CD14-positive monocyte (primary cell): ENCODE data around the gene CHKA. TPM values are rescaled to one million over a fixed set of nuclear protein-coding genes. Genes with fewer than 3 reads are reported as not detected.

Source experiments
- DNase-seq, 3 donors: peaks; one replicate each; pipeline ENCODE4 v3.0.0-alpha.2; 2011 to 2022
- H2AFZ ChIP-seq: 2 replicates; pipeline ENCODE4 v1.6.0; 2012; ENCODE audit warnings: mild to moderate bottlenecking, low read depth, low read length, inconsistent platforms; ENCODE audit not compliant: insufficient read depth, poor library complexity, severe bottlenecking
- H3K27ac ChIP-seq, 2 donors: 1 replicate in 1 of 2; 2 replicates in 1 of 2; pipeline ENCODE4 v1.5.1; 2012 to 2013; ENCODE audit warnings: low read length in 2 of 2, control low read depth in 1 of 2, inconsistent platforms in 1 of 2, low read depth in 1 of 2, mild to moderate bottlenecking in 1 of 2
- H3K27me3 ChIP-seq, 2 donors: one replicate each; pipeline versions ENCODE4 v1.6.0 to v1.6.1; 2011 to 2013; ENCODE audit warnings: low read length in 2 of 2; ENCODE audit not compliant: control insufficient read depth in 2 of 2, insufficient read depth in 2 of 2
- H3K36me3 ChIP-seq, 2 donors: replicated peaks in 1 of 2; 1 replicate in 1 of 2; 2 replicates in 1 of 2; pipeline versions ENCODE4 v1.5.1 to v1.6.1; 2012 to 2013; ENCODE audit warnings: low read length in 2 of 2, control low read depth in 1 of 2, inconsistent platforms in 1 of 2, mild to moderate bottlenecking in 1 of 2; ENCODE audit not compliant: insufficient read depth in 2 of 2, control insufficient read depth in 1 of 2
- H3K4me1 ChIP-seq, 2 donors: 1 replicate in 1 of 2; 2 replicates in 1 of 2; pipeline versions ENCODE4 v1.5.1 to v1.6.1; 2012 to 2013; ENCODE audit warnings: low read length in 2 of 2, control low read depth in 1 of 2, inconsistent platforms in 1 of 2, mild to moderate bottlenecking in 1 of 2, moderate library complexity in 1 of 2; ENCODE audit not compliant: insufficient read depth in 2 of 2, control insufficient read depth in 1 of 2
- H3K4me2 ChIP-seq: replicated peaks from 2 replicates; pipeline ENCODE3; 2012; ENCODE audit warnings: low read length, moderate library complexity, mild to moderate bottlenecking; ENCODE audit not compliant: poor library complexity, severe bottlenecking; ENCODE audit errors: extremely low read depth
- H3K4me3 ChIP-seq, 3 experiments: fragments of 200-600 bp in 1 of 3; sonication (generic) in 1 of 3; replicated peaks in 1 of 3; 1 replicate in 2 of 3; 2 replicates in 1 of 3; pipeline ENCODE4 v1.5.1; 2011 to 2013; ENCODE audit warnings: low read length in 3 of 3, mild to moderate bottlenecking in 3 of 3, control low read depth in 2 of 3, low read depth in 2 of 3, inconsistent platforms in 1 of 3, moderate library complexity in 1 of 3
- H3K79me2 ChIP-seq: 2 replicates; pipeline ENCODE4 v1.6.0; 2012; ENCODE audit warnings: mild to moderate bottlenecking, control low read depth, inconsistent platforms, low read length, moderate library complexity; ENCODE audit not compliant: insufficient read depth
- H3K9ac ChIP-seq: 2 replicates; pipeline ENCODE4 v1.6.0; 2017; ENCODE audit warnings: low read length, mild to moderate bottlenecking; ENCODE audit not compliant: insufficient read depth, poor library complexity, severe bottlenecking
- H3K9me3 ChIP-seq, 2 donors: replicated peaks in 1 of 2; 1 replicate in 1 of 2; 2 replicates in 1 of 2; pipeline versions ENCODE4 v1.5.1 to v1.6.1; 2012 to 2013; ENCODE audit warnings: low read length in 2 of 2, control low read depth in 1 of 2; ENCODE audit not compliant: control insufficient read depth in 1 of 2, insufficient read depth in 1 of 2
- H4K20me1 ChIP-seq: 2 replicates; pipeline ENCODE4 v1.6.0; 2012; ENCODE audit warnings: mild to moderate bottlenecking, low read length, control low read depth, moderate library complexity; ENCODE audit not compliant: insufficient read depth
- H3K27ac Mint-ChIP-seq, 7 donors: one replicate each; pipeline ENCODE4 v1.8.0; 2020; ENCODE audit warnings: mild to moderate bottlenecking in 7 of 7, mixed read lengths in 7 of 7, moderate library complexity in 6 of 7, inconsistent platforms in 2 of 7
- H3K27me3 Mint-ChIP-seq, 3 donors: one replicate each; pipeline ENCODE4 v1.8.0; 2021 to 2022; ENCODE audit warnings: low read depth in 3 of 3, mild to moderate bottlenecking in 3 of 3, mixed read lengths in 3 of 3, moderate library complexity in 3 of 3, inconsistent platforms in 1 of 3
- H3K36me3 Mint-ChIP-seq, 2 donors: one replicate each; pipeline ENCODE4 v1.8.0; 2020; ENCODE audit warnings: mixed read lengths in 2 of 2, inconsistent platforms in 1 of 2, mild to moderate bottlenecking in 1 of 2
- H3K4me1 Mint-ChIP-seq: one replicate; pipeline ENCODE4 v1.8.0; 2020; ENCODE audit warnings: mild to moderate bottlenecking, mixed read lengths
- H3K4me3 Mint-ChIP-seq, 2 donors: one replicate each; pipeline ENCODE4 v1.8.0; 2020; ENCODE audit warnings: mild to moderate bottlenecking in 2 of 2, mixed read lengths in 2 of 2, moderate library complexity in 1 of 2
- H3K9me3 Mint-ChIP-seq, 7 donors: one replicate each; pipeline ENCODE4 v1.8.0; 2020 to 2022; ENCODE audit warnings: mixed read lengths in 7 of 7, mild to moderate bottlenecking in 6 of 7, moderate library complexity in 6 of 7, inconsistent platforms in 2 of 7
- WGBS: methylation state at CpG from one replicate; pipeline ENCODE4 v1.1.5; 2013; ENCODE audit warnings: missing lambda C conversion rate; ENCODE audit not compliant: insufficient coverage; 5-methylcytosine and 5-hydroxymethylcytosine counted together
- intact Hi-C, 2 donors: fragments of 100-400 bp; cut with micrococcal nuclease; formaldehyde crosslinking; loops; one replicate each; pipeline versions ENCODE4 v1.15.0 to v1.15.1; 2023
- polyA plus RNA-seq, 3 donors: library from polyadenylated mRNA; depleted of rRNA in 1 of 3; unstranded in 2 of 3; stranded (reverse) in 1 of 3; fragments of 300-500 nt in 2 of 3; fragments of >200 nt in 1 of 3; fragmentation: Illumina TruSeq in 2 of 3; gene quantifications; 1 replicate in 2 of 3; 2 replicates in 1 of 3; pipeline ENCODE4 v1.2.3, GENCODE V29; 2012 to 2021
- TF ChIP-seq, protein P1 (sequence below): fragments of 200-600 bp; IDR thresholded peaks from one replicate; pipeline ENCODE4 v1.8.0; 2022; ENCODE audit warnings: antibody characterized with exemption, mild to moderate bottlenecking

The CHKA gene
- polyA plus RNA-seq, 3 donors: 2.8 to 20.9 (median 5.7) TPM

DNA sequence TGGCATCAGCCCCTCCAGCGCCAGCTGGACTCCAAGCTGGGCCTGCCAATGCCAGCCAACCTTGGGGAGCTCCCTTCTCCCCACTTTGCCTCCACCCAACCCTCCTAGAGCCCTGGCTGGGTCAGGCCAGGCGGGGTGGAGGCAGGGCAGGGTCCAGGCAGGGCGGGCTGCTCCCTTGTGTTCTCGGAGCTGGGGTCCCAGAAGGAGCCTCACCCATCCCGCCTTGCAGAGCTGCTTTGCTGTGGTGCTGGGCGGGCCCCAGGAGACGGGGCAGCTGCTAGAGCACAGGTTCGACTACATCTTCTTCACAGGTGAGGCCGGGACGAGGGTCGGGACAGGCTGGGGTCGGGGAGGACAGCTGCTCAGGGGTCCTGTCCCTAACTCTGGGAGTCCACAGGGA, 101.7 kb downstream of the CHKA start:
- intact Hi-C loops: no loop called here
- Mint-ChIP-seq H3K9me3 (no peaks in the 10 kb centered on the region), H3K27me3 (peaks cover 0 to 3% (median 2%) of the 10 kb centered on the region in 3 donors), H3K27ac (peak overlapping the region in 2 of 7 donors; percentile 3 to 42), H3K4me1 (peaks cover 12% of the 10 kb centered on the region), H3K4me3 (no peak overlapping the region), H3K36me3 (peaks cover 57 to 90% of the 10 kb centered on the region in 2 donors)
- Histone ChIP-seq H3K36me3 (peaks cover 66 to 87% of the 10 kb centered on the region in 2 donors), H3K27me3 (no peaks in the 10 kb centered on the region), H4K20me1 (peaks cover 68% of the 10 kb centered on the region), H3K79me2 (peaks cover 11% of the 10 kb centered on the region), H3K27ac (no peak overlapping the region), H3K4me1 (peaks cover 5 to 7% of the 10 kb centered on the region in 2 donors), H3K4me2 (no peak overlapping the region), H3K4me3 (no peak overlapping the region), H3K9me3 (no peaks in the 10 kb centered on the region), H3K9ac (no peak overlapping the region), H2AFZ (no peak overlapping the region)
- 100% methylated on average over 8 of the region's 12 CpGs for WGBS
- DNase-seq: no peak
- TF ChIP-seq, protein P1, sequence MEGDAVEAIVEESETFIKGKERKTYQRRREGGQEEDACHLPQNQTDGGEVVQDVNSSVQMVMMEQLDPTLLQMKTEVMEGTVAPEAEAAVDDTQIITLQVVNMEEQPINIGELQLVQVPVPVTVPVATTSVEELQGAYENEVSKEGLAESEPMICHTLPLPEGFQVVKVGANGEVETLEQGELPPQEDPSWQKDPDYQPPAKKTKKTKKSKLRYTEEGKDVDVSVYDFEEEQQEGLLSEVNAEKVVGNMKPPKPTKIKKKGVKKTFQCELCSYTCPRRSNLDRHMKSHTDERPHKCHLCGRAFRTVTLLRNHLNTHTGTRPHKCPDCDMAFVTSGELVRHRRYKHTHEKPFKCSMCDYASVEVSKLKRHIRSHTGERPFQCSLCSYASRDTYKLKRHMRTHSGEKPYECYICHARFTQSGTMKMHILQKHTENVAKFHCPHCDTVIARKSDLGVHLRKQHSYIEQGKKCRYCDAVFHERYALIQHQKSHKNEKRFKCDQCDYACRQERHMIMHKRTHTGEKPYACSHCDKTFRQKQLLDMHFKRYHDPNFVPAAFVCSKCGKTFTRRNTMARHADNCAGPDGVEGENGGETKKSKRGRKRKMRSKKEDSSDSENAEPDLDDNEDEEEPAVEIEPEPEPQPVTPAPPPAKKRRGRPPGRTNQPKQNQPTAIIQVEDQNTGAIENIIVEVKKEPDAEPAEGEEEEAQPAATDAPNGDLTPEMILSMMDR: no peak

DNA sequence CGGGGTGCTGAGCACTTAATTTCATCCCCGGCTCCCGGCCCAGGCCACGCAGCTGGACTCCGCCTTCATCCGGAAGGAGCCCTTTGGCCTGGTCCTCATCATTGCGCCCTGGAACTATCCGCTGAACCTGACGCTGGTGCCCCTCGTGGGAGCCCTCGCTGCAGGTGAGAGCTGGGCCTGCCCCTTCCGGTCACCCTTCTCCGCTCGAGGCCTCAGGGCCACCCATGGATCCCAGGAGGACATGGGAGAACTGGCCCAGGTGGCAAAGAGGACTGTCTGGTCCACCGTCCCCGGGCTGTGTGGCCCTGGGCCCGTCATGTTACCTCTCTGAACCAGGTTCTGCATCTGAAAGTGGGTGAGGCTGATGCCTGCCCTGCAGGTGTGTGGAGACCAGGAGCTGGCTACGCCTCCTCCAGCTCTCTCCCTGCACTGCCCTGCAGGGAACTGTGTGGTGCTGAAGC, 102.4 kb downstream of the CHKA start:
- TF ChIP-seq, protein P1: no peak
- H3K36me3 ChIP-seq: peaks cover 59 to 83% of the 10 kb centered on the region in 2 donors
- no peaks in the 10 kb centered on the region for H3K27me3 ChIP-seq
- no peak overlapping the region for H2AFZ ChIP-seq
- Mint-ChIP-seq H3K4me1 (peaks cover 19% of the 10 kb centered on the region), H3K27ac (peak overlapping the region in 2 of 7 donors; percentile 42 to 58), H3K36me3 (peaks cover 57 to 89% of the 10 kb centered on the region in 2 donors), H3K4me3 (no peak overlapping the region), H3K9me3 (no peaks in the 10 kb centered on the region), H3K27me3 (peaks cover 0 to 3% (median 2%) of the 10 kb centered on the region in 3 donors)
- H3K4me2 ChIP-seq: no peak overlapping the region
- intact Hi-C loops: no loop called here
- H3K9ac ChIP-seq: no peak overlapping the region
- no peak overlapping the region for H3K27ac ChIP-seq
- WGBS: 98% methylated on average over 17 of the region's 18 CpGs
- no peaks in the 10 kb centered on the region for H3K9me3 ChIP-seq
- H4K20me1 ChIP-seq: peaks cover 68% of the 10 kb centered on the region
- peaks cover 19% of the 10 kb centered on the region for H3K79me2 ChIP-seq
- DNase-seq: no peak
- peaks cover 13 to 15% of the 10 kb centered on the region in 2 donors for H3K4me1 ChIP-seq
- H3K4me3 ChIP-seq: no peak overlapping the region
